HCT116 (cell line): ENCODE measurements around the gene LRRC3. TPM values are rescaled to one million over a fixed set of nuclear protein-coding genes. Genes with fewer than 3 reads are reported as not detected.

Source experiments
- ATAC-seq: fragments of 200-7000 bp; cut with Tn5 transposase; 2 replicates; pipeline ENCODE4 v1.9.1; 2020; ENCODE audit warnings: mild to moderate bottlenecking, moderate library complexity
- BruUV-seq: library from RNA; stranded (reverse); fragments of 400-500 nt; replicated peaks from 2 replicates; lab custom pipeline; 2021; lab: Mats Ljungman, UMichigan
- CTCF ChIA-PET: fragments of 300-600 bp; sonication (Branson Sonifier 250); formaldehyde crosslinking; loops from one replicate; lab custom pipeline; 2021; ENCODE audit warnings: antibody characterized with exemption; lab: Charles Lee
- POLR2A ChIA-PET: fragments of 300-600, 350-600 bp; sonication (Branson Sonifier 250); formaldehyde crosslinking; loops from one replicate; lab custom pipeline; 2021; ENCODE audit warnings: antibody characterized with exemption; lab: Charles Lee
- RAD21 ChIA-PET, 2 experiments: fragments of 300-600 bp; sonication (Branson Sonifier 250); formaldehyde crosslinking; loops; one replicate each; lab custom pipeline; 2023; ENCODE audit warnings: low total read pairs in 2 of 2; ENCODE audit not compliant: uncharacterized antibody in 2 of 2, unreplicated experiment in 2 of 2, low non-redundant PET in 1 of 2; lab: Charles Lee
- DNase-seq: peaks from one replicate; pipeline ENCODE4 v3.0.0-alpha.2; 2010; ENCODE audit warnings: low read depth, low spot score
- H2AFZ ChIP-seq: fragments of 200-600 bp; shearing (Covaris generic), sonication (generic); 2 replicates; pipeline ENCODE4 v1.6.1; 2017; ENCODE audit warnings: low read depth, mixed run types, mixed read lengths, antibody characterized with exemption, low read length; ENCODE audit not compliant: poor library complexity, severe bottlenecking
- H3K27ac ChIP-seq: 2 replicates; pipeline ENCODE4 v1.5.1; 2012; ENCODE audit warnings: low read depth, low read length
- H3K27me3 ChIP-seq: fragments of 200-600 bp; sonication (generic); 2 replicates; pipeline ENCODE4 v1.6.1; 2016; ENCODE audit warnings: mixed run types, low read length, mixed read lengths; ENCODE audit not compliant: insufficient read depth
- H3K36me3 ChIP-seq, 2 experiments: fragments of 200-500 bp in 1 of 2; fragments of 200-600 bp in 1 of 2; sonication (Bioruptor generic) in 1 of 2; sonication (generic) in 1 of 2; 2 replicates each; pipeline versions ENCODE4 v1.5.1 to v1.6.1; 2014 to 2016; ENCODE audit warnings: low read length in 2 of 2, inconsistent platforms in 1 of 2, mixed read lengths in 1 of 2, mixed run types in 1 of 2; ENCODE audit not compliant: insufficient read depth in 2 of 2, control insufficient read depth in 1 of 2
- H3K4me1 ChIP-seq, 2 experiments: fragments of 200-600 bp in 1 of 2; sonication (generic) in 1 of 2; 2 replicates each; pipeline versions ENCODE4 v1.5.1 to v1.6.1; 2012 to 2017; ENCODE audit warnings: low read length in 2 of 2, inconsistent platforms in 1 of 2, mild to moderate bottlenecking in 1 of 2, mixed read lengths in 1 of 2, mixed run types in 1 of 2, moderate library complexity in 1 of 2; ENCODE audit not compliant: insufficient read depth in 2 of 2, control insufficient read depth in 1 of 2
- H3K4me2 ChIP-seq: fragments of 200-600 bp; sonication (generic); 2 replicates; pipeline ENCODE4 v1.6.1; 2017; ENCODE audit warnings: mixed run types, low read length, mixed read lengths
- H3K4me3 ChIP-seq, 2 experiments: fragments of 200-600 bp in 1 of 2; sonication (generic) in 1 of 2; replicated peaks in 1 of 2; 2 replicates each; pipeline ENCODE4 v1.5.1; 2011 to 2016; ENCODE audit warnings: low read length in 2 of 2, control low read depth in 1 of 2, low read depth in 1 of 2, mild to moderate bottlenecking in 1 of 2, mixed read lengths in 1 of 2, mixed run types in 1 of 2
- H3K79me2 ChIP-seq: fragments of 200-600 bp; sonication (generic); 2 replicates; pipeline ENCODE4 v1.6.1; 2017; ENCODE audit warnings: mild to moderate bottlenecking, mixed run types, low read length, moderate library complexity, mixed read lengths; ENCODE audit not compliant: insufficient read depth
- H3K9ac ChIP-seq: fragments of 200-600 bp; sonication (generic); 2 replicates; pipeline ENCODE4 v1.6.1; 2016; ENCODE audit warnings: low read length, mixed read lengths
- H3K9me2 ChIP-seq: fragments of 200-600 bp; sonication (generic), shearing (Covaris generic); 2 replicates; pipeline ENCODE4 v1.6.1; 2017; ENCODE audit warnings: mixed run types, mild to moderate bottlenecking, moderate library complexity; ENCODE audit not compliant: insufficient read depth
- H3K9me3 ChIP-seq, 2 experiments: fragments of 200-500 bp in 1 of 2; fragments of 200-600 bp in 1 of 2; sonication (Bioruptor generic) in 1 of 2; sonication (generic) in 1 of 2; 2 replicates each; pipeline ENCODE4 v1.6.1; 2014 to 2017; ENCODE audit warnings: low read length in 2 of 2, mixed read lengths in 2 of 2, inconsistent platforms in 1 of 2, low read depth in 1 of 2, mild to moderate bottlenecking in 1 of 2, mixed run types in 1 of 2, moderate library complexity in 1 of 2; ENCODE audit not compliant: control insufficient read depth in 1 of 2, insufficient read depth in 1 of 2
- H4K20me1 ChIP-seq: fragments of 200-600 bp; sonication (generic), shearing (Covaris generic); 2 replicates; pipeline ENCODE4 v1.6.1; 2017; ENCODE audit warnings: mixed run types, mild to moderate bottlenecking, moderate library complexity; ENCODE audit not compliant: insufficient read depth
- CBX3 ChIP-seq: IDR thresholded peaks from 2 replicates; pipeline ENCODE4 v1.6.1; 2012; ENCODE audit warnings: low read depth
- EGR1 ChIP-seq: IDR thresholded peaks from 2 replicates; pipeline ENCODE4 v1.6.1; 2012; ENCODE audit warnings: low read depth
- ELF1 ChIP-seq: IDR thresholded peaks from 2 replicates; pipeline ENCODE4 v1.6.1; 2012; ENCODE audit warnings: low read depth, borderline replicate concordance
- FOSL1 ChIP-seq: IDR thresholded peaks from 2 replicates; pipeline ENCODE4 v1.6.1; 2012; ENCODE audit warnings: low read depth
- JUND ChIP-seq: IDR thresholded peaks from 2 replicates; pipeline ENCODE4 v1.6.1; 2012
- POLR2A ChIP-seq: IDR thresholded peaks from 2 replicates; pipeline ENCODE4 v1.7.0; 2011; ENCODE audit warnings: borderline replicate concordance; ENCODE audit not compliant: insufficient read depth, insufficient read length; ENCODE audit errors: extremely low read depth
- POLR2AphosphoS5 ChIP-seq: IDR thresholded peaks from 2 replicates; pipeline ENCODE4 v1.6.1; 2011; ENCODE audit warnings: mild to moderate bottlenecking, low read depth, low read length, moderate library complexity
- RAD21 ChIP-seq: IDR thresholded peaks from 2 replicates; pipeline ENCODE4 v1.6.1; 2012; ENCODE audit warnings: low read depth, mild to moderate bottlenecking
- SIN3A ChIP-seq: IDR thresholded peaks from 2 replicates; pipeline ENCODE4 v1.6.1; 2012; ENCODE audit warnings: low read depth
- SRF ChIP-seq: IDR thresholded peaks from 2 replicates; pipeline ENCODE4 v1.6.1; 2012; ENCODE audit warnings: low read depth
- TCF7L2 ChIP-seq: IDR thresholded peaks from 2 replicates; pipeline ENCODE4 v1.7.0; 2011; ENCODE audit warnings: borderline replicate concordance, inconsistent platforms; ENCODE audit not compliant: insufficient read depth, insufficient read length; ENCODE audit errors: extremely low read depth
- ZBTB33 ChIP-seq: IDR thresholded peaks from 2 replicates; pipeline ENCODE4 v1.6.1; 2011; ENCODE audit warnings: mild to moderate bottlenecking, low read length, moderate library complexity; ENCODE audit not compliant: insufficient replicate concordance; ENCODE audit errors: extremely low read depth
- ZFX ChIP-seq: fragments of 450-650 bp; IDR thresholded peaks from 2 replicates; pipeline ENCODE4 v1.6.1; 2017
- ZNF274 ChIP-seq: fragments of 200-500 bp; sonication (Bioruptor generic); IDR thresholded peaks from 2 replicates; pipeline ENCODE4 v1.6.1; 2014; ENCODE audit warnings: mild to moderate bottlenecking, low read depth, low read length, inconsistent platforms
- intact Hi-C: fragments of 100-400 bp; cut with micrococcal nuclease; formaldehyde crosslinking; loops from 2 replicates; pipeline ENCODE4 v1.10.0; 2022
- total RNA-seq: library from RNA; stranded (reverse); gene quantifications from one replicate; pipeline ENCODE4 v1.2.1, GENCODE V29; 2021; ENCODE audit not compliant: unreplicated experiment
- TF ChIP-seq, protein P1 (sequence below): IDR thresholded peaks from 2 replicates; pipeline ENCODE4 v1.6.1; 2012

Gene LRRC3
- total RNA-seq, 1 experiment from 2014 or later, result 7.5 TPM

- POLR2A ChIA-PET, result no interaction called here
- DNase-seq, result no peak
- Histone ChIP-seq H3K9me3 (no peaks in the 10 kb centered on the region), H3K4me1 (peaks cover 5 to 13% of the 10 kb centered on the region in 2 experiments; a peak in 3 of 4 replicates), H2AFZ (no peak overlapping the region), H3K27me3 (peaks cover 26% of the 10 kb centered on the region)
- BruUV-seq, result no TSS peak
- intact Hi-C loops, result no loop called here
- CTCF ChIA-PET, result no interaction called here
- TF ChIP-seq TCF7L2 (no peak), JUND (no peak), ZFX (no peak), EGR1 (no peak), ZBTB33 (no peak), ZNF274 (no peak), ELF1 (no peak), CBX3 (no peak), FOSL1 (no peak), SRF (no peak), POLR2A (no peak), POLR2AphosphoS5 (no peak), SIN3A (no peak), RAD21 (no peak)
- TF ChIP-seq, protein P1, sequence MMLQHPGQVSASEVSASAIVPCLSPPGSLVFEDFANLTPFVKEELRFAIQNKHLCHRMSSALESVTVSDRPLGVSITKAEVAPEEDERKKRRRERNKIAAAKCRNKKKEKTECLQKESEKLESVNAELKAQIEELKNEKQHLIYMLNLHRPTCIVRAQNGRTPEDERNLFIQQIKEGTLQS, result no peak
- TF ChIP-seq, all 23 proteins: peak for 0
- RAD21 ChIA-PET, result no interaction called here
- no peak overlapping the region for H3K9ac ChIP-seq
- no peaks in the 10 kb centered on the region for H3K9me2 ChIP-seq
- H3K27ac ChIP-seq, result no peak overlapping the region
- H3K4me3 ChIP-seq, result no peak overlapping the region
- no peaks in the 10 kb centered on the region for H4K20me1 ChIP-seq
- no peak for ATAC-seq
- no peaks in the 10 kb centered on the region for H3K36me3 ChIP-seq
- H3K4me2 ChIP-seq, result no peak overlapping the region
- no peaks in the 10 kb centered on the region for H3K79me2 ChIP-seq
Measured at GRCh38 chr21:44448651-44449131, 6.6 kb upstream of the LRRC3 start.
